Cardiac fibroblast (primary cell): ENCODE results near the gene A4GNT.
A peak's percentile ranks its signal among the peaks of the same experiment; 100 is the strongest.
"Not testable (repeated sequence)": the region's sequence is repeated elsewhere in the genome, so short reads cannot be mapped to it uniquely, and the experiment has no call there.

Source experiments
- DNase-seq, 2 donors: peaks; one replicate each; pipeline versions ENCODE4 v3.0.0 to v3.0.0-alpha.2; 2010; ENCODE audit warnings: low read depth in 2 of 2
- H3K4me3 ChIP-seq, 2 donors: replicated peaks in 1 of 2; 1 replicate in 1 of 2; 2 replicates in 1 of 2; pipeline ENCODE4 v1.5.1; 2011; ENCODE audit warnings: low read depth in 2 of 2, low read length in 2 of 2, mild to moderate bottlenecking in 2 of 2, moderate library complexity in 1 of 2
- TF ChIP-seq, protein P1 (sequence below): IDR thresholded peaks from one replicate; pipeline ENCODE4 v1.5.1; 2011; ENCODE audit warnings: low read depth, mild to moderate bottlenecking, low read length, inconsistent platforms

Gene A4GNT

GRCh38 chr3:138105598-138105997 lies 26.6 kb downstream of the A4GNT start:
- TF ChIP-seq, protein P1, sequence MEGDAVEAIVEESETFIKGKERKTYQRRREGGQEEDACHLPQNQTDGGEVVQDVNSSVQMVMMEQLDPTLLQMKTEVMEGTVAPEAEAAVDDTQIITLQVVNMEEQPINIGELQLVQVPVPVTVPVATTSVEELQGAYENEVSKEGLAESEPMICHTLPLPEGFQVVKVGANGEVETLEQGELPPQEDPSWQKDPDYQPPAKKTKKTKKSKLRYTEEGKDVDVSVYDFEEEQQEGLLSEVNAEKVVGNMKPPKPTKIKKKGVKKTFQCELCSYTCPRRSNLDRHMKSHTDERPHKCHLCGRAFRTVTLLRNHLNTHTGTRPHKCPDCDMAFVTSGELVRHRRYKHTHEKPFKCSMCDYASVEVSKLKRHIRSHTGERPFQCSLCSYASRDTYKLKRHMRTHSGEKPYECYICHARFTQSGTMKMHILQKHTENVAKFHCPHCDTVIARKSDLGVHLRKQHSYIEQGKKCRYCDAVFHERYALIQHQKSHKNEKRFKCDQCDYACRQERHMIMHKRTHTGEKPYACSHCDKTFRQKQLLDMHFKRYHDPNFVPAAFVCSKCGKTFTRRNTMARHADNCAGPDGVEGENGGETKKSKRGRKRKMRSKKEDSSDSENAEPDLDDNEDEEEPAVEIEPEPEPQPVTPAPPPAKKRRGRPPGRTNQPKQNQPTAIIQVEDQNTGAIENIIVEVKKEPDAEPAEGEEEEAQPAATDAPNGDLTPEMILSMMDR, result no peak
- no peak overlapping the region for H3K4me3 ChIP-seq
- no peak for DNase-seq

- no peak overlapping the region for H3K4me3 ChIP-seq
- TF ChIP-seq, protein P1, result no peak
- no peak for DNase-seq
Measured at GRCh38 chr3:138103466-138103865, 28.7 kb downstream of the A4GNT start.

DNA sequence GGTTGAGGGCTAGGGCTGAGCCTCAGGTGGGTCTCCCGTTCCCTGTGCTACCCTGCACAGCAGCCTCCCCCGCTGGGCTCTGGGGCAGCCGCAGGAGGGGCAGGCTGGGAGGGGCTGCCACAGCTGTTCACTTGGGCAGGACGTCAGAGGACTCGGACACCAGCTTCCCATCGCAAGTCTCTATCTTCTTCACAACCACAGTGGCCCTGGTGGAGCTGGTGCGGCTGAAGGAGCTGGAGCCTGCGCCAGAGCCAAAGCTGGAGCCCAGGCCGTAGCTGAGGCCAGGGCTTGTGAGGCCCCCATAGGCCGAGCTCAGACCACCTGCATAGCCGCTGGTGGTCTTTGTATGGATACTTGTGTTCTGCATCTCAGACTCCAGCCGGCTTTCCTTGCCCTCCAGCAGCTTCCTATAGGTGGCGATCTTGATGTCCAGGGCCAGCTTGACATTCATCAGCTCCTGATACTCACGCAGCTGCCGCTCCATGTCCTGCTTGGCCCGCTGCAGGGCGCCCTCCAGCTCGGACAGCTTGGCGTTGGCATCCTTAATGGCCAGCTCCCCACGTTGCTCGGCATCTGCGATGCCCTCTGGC lies 30.7 kb downstream of the A4GNT start:
- TF ChIP-seq, protein P1, result peak; percentile 38
- not testable (repeated sequence) for H3K4me3 ChIP-seq, DNase-seq

DNA sequence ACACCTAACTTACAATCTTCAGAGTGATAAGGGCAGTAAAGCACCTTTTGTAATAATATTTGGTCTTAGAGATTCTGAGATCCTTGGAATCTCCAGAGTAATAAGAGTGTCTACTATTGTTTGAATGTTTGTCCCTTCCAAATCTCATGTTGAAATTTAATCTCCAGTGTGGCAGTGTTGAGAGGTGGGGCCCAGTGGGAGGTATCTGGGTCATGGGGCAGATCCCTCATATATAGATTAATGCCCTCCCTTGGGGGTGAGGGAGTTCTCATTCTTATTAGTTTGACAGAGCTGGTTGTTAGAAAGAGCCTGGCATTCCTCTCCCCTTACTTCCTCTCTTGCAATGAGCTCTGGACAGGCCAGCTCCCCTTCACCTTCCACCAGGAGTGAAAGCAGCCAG lies 32.8 kb downstream of the A4GNT start:
- TF ChIP-seq, protein P1, result no peak
- no peak overlapping the region for H3K4me3 ChIP-seq
- no peak for DNase-seq

GRCh38 chr3:138097192-138098172 lies 34.7 kb downstream of the A4GNT start:
- TF ChIP-seq, protein P1, result peak; percentile 56
- no peak for DNase-seq
- H3K4me3 ChIP-seq, result no peak overlapping the region

GRCh38 chr3:138093721-138094120 lies 38.5 kb downstream of the A4GNT start:
- TF ChIP-seq, protein P1, result no peak
- H3K4me3 ChIP-seq, result no peak overlapping the region
- peak in 1 of 2 donors; percentile 22 for DNase-seq
